H7 (cell line): ENCODE results near the gene NT5C3B. TPM values are rescaled to one million over a fixed set of nuclear protein-coding genes. Genes with fewer than 3 reads are reported as not detected.

Experiments
- total RNA-seq: library from RNA; depleted of rRNA; stranded (reverse); fragments of >200 nt; shearing (Covaris generic); gene quantifications from 2 replicates; pipeline ENCODE4 v1.2.3, GENCODE V29; 2014; rRNA removed

The NT5C3B gene
- total RNA-seq, 1 experiment from 2014 or later, result 77.1 TPM

Other genes starting within 250 kb of the NT5C3B start
- not detected in 2 replicates for gene KRT14, start 249.3 kb downstream of the NT5C3B start, total RNA-seq
- gene KRT16, start 223.5 kb downstream of the NT5C3B start, total RNA-seq, result not detected in 2 replicates
- gene KRT17, start 211.7 kb downstream of the NT5C3B start, total RNA-seq, result 0.07 TPM in 1 of 2 replicates, not detected in the other
- gene EIF1, start 147.3 kb downstream of the NT5C3B start, total RNA-seq, result 62.6 and 74.3 TPM in 2 replicates
- gene GAST, start 123.9 kb downstream of the NT5C3B start, total RNA-seq, result not detected in 2 replicates
- 0.28 and 0.48 TPM in 2 replicates for gene HAP1, start 101.6 kb downstream of the NT5C3B start, total RNA-seq
- 58.4 and 68.5 TPM in 2 replicates for gene JUP, start 49.5 kb downstream of the NT5C3B start, total RNA-seq
- gene P3H4, start 24.3 kb downstream of the NT5C3B start, total RNA-seq, result 34.7 and 44.6 TPM in 2 replicates
- gene FKBP10, start 23.2 kb downstream of the NT5C3B start, total RNA-seq, result 206 and 213 TPM in 2 replicates
- gene KLHL10, start 1.6 kb upstream of the NT5C3B start, total RNA-seq, result 0.10 and 1.1 TPM in 2 replicates
- 14.7 and 18.1 TPM in 2 replicates for gene KLHL11, start 29.2 kb upstream of the NT5C3B start, total RNA-seq
- 235 and 260 TPM in 2 replicates for gene ACLY, start 82.7 kb upstream of the NT5C3B start, total RNA-seq
- gene ODAD4, start 94.4 kb upstream of the NT5C3B start, total RNA-seq, result 0.28 and 0.85 TPM in 2 replicates
- gene CNP, start 130.6 kb upstream of the NT5C3B start, total RNA-seq, result 32.8 and 46.1 TPM in 2 replicates
- 83.4 and 97.3 TPM in 2 replicates for gene DNAJC7, start 181.2 kb upstream of the NT5C3B start, total RNA-seq
- gene NKIRAS2, start 183.9 kb upstream of the NT5C3B start, total RNA-seq, result 31.4 and 35.0 TPM in 2 replicates
- 1.0 and 1.1 TPM in 2 replicates for gene C17orf113, start 214.4 kb upstream of the NT5C3B start, total RNA-seq